ENCODE data around the gene CYP27B1. TPM values are rescaled to one million over a fixed set of nuclear protein-coding genes. Genes with fewer than 3 reads are reported as not detected.

CYP27B1 gene
- total RNA-seq, 2 experiments from 2014 or later = 6.6 to 6.8 TPM

DNA sequence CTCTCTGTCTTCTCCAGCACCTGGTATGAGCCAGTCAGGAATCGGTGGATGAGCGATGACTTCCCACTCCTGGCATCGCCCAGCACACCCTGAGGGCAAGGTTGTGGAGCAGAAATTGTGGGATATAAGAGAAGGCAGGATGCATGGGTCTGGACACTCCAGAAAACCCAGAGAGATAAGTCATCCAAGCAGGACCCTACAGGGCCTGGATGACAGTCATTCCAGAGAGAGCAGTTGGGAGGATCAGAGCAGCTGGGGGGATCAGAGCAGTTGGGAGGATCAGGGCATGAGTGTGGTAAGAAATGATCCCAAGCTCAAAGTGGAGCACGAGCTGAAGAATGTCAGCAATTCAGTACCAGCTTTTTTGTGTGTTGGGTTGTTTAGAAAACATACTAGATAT, 32.3 kb downstream of the CYP27B1 start:
- H3K4me1 Mint-ChIP-seq = peaks cover 11% of the 10 kb centered on the region
- no peaks in the 10 kb centered on the region for H3K9me3 Mint-ChIP-seq (ENCODE audit: low read depth)
- no peak for ATAC-seq
- H3K27me3 Mint-ChIP-seq = no peaks in the 10 kb centered on the region
- ChIA-PET POLR2A (no interaction called here), CTCF (interaction anchor here (1.0 to 1.2 kb wide), 3 partner anchors 8 to 114 kb away, joined by 3 read pairs; no protein-coding TSS in a partner anchor)
- intact Hi-C loops (cut with DNase I, micrococcal nuclease) = no loop called here
- H3K4me3 Mint-ChIP-seq = no peak overlapping the region
- peaks cover 51% of the 10 kb centered on the region for H3K36me3 Mint-ChIP-seq (ENCODE audit: low read depth)
- DNase-seq = no peak
- no peak overlapping the region for H3K27ac Mint-ChIP-seq

DNA sequence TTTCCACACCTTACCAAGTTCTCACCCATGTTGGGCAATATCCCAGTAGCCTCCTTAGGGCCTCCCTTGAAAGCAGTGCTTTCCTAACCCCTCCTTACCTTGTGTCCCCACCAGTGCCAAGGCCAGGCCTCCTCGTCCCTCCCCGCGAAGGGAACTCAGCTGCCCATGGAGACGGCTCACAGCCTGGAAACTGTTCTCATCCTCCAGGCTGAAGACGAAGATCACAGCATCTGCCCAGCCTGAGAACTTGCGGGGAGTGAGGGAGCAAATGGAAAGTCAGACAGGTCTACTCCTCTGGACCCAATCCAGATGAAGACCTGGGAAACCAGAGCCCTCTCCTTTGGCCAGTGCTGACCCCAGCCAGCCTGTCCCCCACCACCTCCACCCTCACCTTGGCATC, 33.0 kb downstream of the CYP27B1 start:
- H3K36me3 Mint-ChIP-seq (ENCODE audit: low read depth) = peaks cover 51% of the 10 kb centered on the region
- no peak for ATAC-seq
- H3K9me3 Mint-ChIP-seq (ENCODE audit: low read depth) = no peaks in the 10 kb centered on the region
- intact Hi-C loops (cut with DNase I, micrococcal nuclease) = no loop called here
- H3K27ac Mint-ChIP-seq = no peak overlapping the region
- no peak overlapping the region for H3K4me3 Mint-ChIP-seq
- peaks cover 4% of the 10 kb centered on the region for H3K4me1 Mint-ChIP-seq
- no peaks in the 10 kb centered on the region for H3K27me3 Mint-ChIP-seq
- no peak for DNase-seq
- ChIA-PET POLR2A (no interaction called here), CTCF (interaction anchor here (1.5 kb wide), 1 partner anchor 8 kb away, joined by 4 read pairs; no protein-coding TSS in a partner anchor)

DNA sequence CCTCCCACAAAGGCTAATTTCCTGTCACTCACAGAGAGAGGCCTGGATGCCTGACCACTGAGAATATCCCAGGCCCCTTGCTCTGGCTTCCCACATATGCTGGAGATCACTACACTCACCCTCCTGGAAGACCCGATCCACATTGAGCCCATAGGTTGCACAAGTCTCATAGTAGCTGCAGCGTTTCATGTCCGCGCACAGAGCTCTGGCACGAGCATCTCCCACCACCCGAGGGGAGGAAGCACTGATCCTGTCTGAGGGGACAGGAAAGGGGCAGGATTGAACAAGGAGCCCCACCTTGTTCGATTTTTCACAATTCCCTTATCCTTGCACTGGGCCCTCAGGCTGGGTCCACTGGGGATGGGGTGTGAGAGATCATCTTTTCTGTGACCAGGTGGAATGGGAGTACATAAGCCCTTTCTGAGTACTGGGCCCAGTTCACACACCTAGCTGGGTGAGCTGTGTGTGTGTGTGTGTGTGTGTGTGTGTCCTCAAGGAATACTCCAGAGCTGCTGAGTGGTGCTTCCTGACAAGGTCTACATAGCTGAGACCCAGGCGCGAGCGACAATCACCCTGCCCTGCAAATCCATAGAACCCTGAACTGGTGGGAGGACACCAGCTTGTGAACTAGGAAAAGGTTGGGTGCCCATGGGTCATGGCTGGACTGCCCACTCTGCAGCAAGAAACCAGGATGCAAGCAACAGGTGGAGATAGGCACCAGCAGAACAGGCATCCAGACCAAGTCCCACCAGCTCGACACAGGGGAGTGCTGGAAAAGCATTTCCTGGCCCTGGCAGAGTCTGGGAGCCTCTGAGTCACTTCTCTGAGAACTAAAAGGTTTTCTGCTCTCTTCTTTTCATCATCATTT, 33.9 kb downstream of the CYP27B1 start:
- CTCF ChIA-PET = interaction anchor here (0.8 to 1.5 kb wide), 2 partner anchors 8 to 191 kb away, joined by 3 to 4 read pairs; no protein-coding TSS in a partner anchor
- POLR2A ChIA-PET = no interaction called here
- Mint-ChIP-seq H3K27ac (peak overlapping the region; percentile 59), H3K4me1 (peaks cover 3% of the 10 kb centered on the region), H3K36me3 (ENCODE audit: low read depth) (peaks cover 51% of the 10 kb centered on the region), H3K27me3 (no peaks in the 10 kb centered on the region), H3K4me3 (no peak overlapping the region), H3K9me3 (ENCODE audit: low read depth) (no peaks in the 10 kb centered on the region)
- intact Hi-C loops (cut with DNase I, micrococcal nuclease) = no loop called here
- DNase-seq = no peak
- no peak for ATAC-seq

DNA sequence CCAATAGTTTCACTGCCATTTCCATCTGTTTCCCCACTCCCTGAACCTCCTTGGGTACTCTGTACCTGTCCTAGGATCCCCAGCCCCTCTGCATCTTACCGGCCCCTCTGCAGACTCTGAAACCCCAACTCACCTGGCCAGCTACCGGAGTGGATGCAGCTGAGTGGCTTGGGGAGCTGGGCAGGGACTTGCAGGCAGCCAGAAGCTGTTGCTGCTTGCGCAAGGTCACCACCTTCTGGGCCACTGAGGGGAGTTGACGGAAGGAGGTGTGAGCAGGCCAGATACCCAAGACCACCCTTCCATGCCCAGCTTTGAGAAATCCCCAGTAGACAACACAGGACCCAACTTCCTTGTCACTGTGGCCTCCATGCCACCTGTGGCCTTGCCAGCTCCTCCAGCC, 34.6 kb downstream of the CYP27B1 start:
- ChIA-PET CTCF (interaction anchor here (0.8 to 1.5 kb wide), 3 partner anchors 9 to 191 kb away, joined by 3 to 4 read pairs (median 3); no protein-coding TSS in a partner anchor), POLR2A (no interaction called here)
- DNase-seq (no peak), ATAC-seq (no peak)
- Mint-ChIP-seq H3K4me3 (no peak overlapping the region), H3K36me3 (ENCODE audit: low read depth) (peaks cover 55% of the 10 kb centered on the region), H3K27me3 (no peaks in the 10 kb centered on the region), H3K9me3 (ENCODE audit: low read depth) (no peaks in the 10 kb centered on the region), H3K4me1 (peaks cover 3% of the 10 kb centered on the region), H3K27ac (no peak overlapping the region)
- intact Hi-C loops (cut with DNase I, micrococcal nuclease) = no loop called here

DNA sequence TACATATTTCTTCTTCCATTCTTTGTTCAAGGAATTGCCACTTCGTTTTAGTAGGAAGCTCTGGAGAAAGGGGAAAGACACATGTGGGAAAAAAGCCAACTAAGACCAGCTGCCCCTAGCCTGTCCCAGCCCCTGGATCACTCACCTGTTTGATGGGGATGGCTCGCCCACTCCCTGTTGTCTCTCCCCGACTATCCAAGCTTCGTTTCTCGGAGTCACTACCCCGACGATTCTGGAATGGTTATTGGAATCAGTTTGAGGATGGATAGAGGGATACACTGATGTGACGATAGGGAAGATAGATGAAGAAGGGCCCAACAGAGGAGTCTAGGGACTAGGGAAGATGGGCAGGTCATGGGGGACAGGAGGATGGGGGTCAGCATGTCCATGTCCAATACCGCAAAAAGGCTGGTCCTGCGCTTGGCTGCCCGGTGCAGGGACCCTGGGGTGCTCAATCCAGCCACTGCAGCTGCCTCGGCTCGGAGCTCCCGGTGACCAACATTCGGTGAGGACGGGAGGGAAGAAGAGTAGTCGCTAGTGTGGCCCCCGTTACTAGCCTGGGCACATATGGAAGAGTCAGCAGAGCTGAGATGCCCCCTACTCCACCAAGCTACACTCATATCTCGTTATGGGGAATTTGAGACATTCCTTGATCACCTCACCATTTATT, 35.3 kb downstream of the CYP27B1 start:
- H3K4me3 Mint-ChIP-seq = no peak overlapping the region
- no peaks in the 10 kb centered on the region for H3K27me3 Mint-ChIP-seq
- ChIA-PET POLR2A (no interaction called here), CTCF (interaction anchor here (0.6 to 1.5 kb wide), 4 partner anchors 8 to 320 kb away, joined by 3 to 4 read pairs (median 3); no protein-coding TSS in a partner anchor)
- H3K27ac Mint-ChIP-seq = no peak overlapping the region
- ATAC-seq = no peak
- H3K9me3 Mint-ChIP-seq (ENCODE audit: low read depth) = no peaks in the 10 kb centered on the region
- peaks cover 60% of the 10 kb centered on the region for H3K36me3 Mint-ChIP-seq (ENCODE audit: low read depth)
- no peak for DNase-seq
- peaks cover 3% of the 10 kb centered on the region for H3K4me1 Mint-ChIP-seq
- intact Hi-C loops (cut with DNase I, micrococcal nuclease) = no loop called here

DNA sequence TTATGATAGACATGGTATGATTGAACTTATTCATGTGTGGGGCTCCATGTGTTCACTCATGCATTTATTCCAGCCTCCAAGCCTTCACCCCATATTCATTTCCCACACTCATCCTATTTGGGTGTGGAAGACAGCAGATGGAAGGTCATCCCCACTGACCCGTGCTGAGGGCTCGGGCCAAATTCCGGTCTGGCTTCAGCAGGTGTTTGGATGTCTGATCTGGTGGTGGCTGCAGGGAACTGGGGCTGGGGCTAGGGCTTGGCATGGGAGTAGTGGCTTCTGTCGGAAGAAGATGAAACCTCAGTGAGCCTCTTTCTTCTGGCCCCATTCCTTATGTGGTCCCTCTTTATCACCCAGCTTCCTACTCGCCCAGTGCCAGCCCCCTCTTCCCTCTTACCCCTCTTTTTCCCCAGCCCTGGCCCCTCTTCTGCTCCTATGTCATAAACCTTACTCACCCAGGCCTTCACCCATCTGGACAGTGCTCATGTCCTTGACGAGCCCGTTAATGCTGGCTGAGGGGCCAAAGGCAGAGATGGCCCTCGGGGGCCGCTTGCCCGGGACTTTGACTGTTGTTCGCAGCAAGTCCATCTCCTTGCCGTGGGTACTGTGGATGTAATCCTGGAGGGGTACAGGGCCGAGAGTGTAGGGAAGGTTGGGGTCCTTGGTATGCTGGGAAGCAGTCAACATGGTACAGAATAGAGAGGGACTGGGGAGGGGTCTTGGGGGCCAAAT, 36.4 kb downstream of the CYP27B1 start:
- ATAC-seq (no peak), DNase-seq (no peak)
- peaks cover 61% of the 10 kb centered on the region for H3K36me3 Mint-ChIP-seq (ENCODE audit: low read depth)
- intact Hi-C loops (cut with DNase I, micrococcal nuclease) = no loop called here
- no peak overlapping the region for H3K27ac Mint-ChIP-seq
- ChIA-PET POLR2A (no interaction called here), CTCF (interaction anchor here (0.5 kb wide), 1 partner anchor 148 kb away, joined by 3 read pairs; no protein-coding TSS in a partner anchor)
- no peaks in the 10 kb centered on the region for H3K9me3 Mint-ChIP-seq (ENCODE audit: low read depth)
- no peaks in the 10 kb centered on the region for H3K27me3 Mint-ChIP-seq
- no peak overlapping the region for H3K4me3 Mint-ChIP-seq
- no peaks in the 10 kb centered on the region for H3K4me1 Mint-ChIP-seq

DNA sequence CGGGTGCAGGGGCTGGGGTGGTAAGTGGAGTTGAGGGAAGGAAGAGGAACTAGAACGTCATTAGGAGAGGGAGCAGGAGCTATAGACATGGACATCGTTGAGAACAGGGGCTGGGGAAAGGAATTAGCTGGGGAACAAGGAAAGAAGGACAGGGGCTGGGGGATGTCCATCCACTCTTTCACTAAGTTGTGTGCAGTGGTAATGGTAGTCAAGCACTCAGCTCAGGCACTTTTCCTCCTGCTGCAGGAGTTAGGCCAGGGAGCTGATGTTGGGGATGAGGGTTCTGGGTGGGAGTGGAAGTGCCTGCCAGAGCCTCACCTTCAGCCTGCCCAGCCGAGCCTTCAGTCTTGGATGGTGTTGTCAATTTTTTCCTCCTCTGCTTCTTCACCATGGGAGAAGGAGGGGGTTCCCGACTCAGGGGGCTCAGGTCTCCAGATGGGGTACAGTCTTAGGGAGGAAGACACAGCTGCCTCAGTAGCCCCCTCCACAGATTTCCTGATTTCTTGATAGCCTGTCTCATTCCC, 37.5 kb downstream of the CYP27B1 start:
- ChIA-PET POLR2A (no interaction called here), CTCF (interaction anchor here (0.9 kb wide), 1 partner anchor 14 kb away, joined by 3 read pairs; no protein-coding TSS in a partner anchor)
- Mint-ChIP-seq H3K36me3 (ENCODE audit: low read depth) (peaks cover 54% of the 10 kb centered on the region), H3K9me3 (ENCODE audit: low read depth) (no peaks in the 10 kb centered on the region), H3K4me3 (no peak overlapping the region), H3K27me3 (no peaks in the 10 kb centered on the region), H3K27ac (no peak overlapping the region), H3K4me1 (no peaks in the 10 kb centered on the region)
- intact Hi-C loops (cut with DNase I, micrococcal nuclease) = no loop called here
- no peak for DNase-seq
- ATAC-seq = no peak

DNA sequence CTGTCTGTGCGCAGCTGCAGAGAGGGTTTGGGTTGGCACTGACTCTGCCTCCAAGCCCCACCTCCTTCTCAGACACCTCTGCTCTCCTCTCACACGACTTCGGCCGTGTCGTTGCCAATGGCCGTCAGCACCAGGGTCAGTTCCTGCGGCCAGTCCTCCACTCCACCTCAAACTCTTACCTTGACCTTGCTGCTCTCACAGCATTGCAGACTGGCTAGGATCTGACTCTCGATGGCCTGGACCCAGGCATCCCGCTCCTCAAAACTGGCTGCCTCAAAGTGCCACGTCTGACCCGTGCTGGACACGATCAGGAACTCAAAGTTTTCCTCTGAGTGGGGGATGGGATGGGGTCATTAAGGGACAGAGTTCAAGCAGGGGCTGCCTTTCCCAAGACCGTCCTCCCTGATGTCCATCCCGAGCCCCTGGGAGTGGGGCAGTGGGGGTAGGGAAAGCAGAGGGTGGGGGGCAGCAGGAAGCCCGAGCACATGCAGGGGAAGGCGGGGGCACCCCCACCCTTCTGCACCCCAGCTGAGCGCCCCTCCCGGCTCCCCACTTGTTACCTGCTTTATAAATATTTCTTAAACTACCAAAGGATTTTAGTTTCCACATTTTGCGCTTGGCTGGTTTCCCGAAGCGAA, 39.0 kb downstream of the CYP27B1 start:
- Mint-ChIP-seq H3K27me3 (no peaks in the 10 kb centered on the region), H3K4me3 (no peak overlapping the region), H3K27ac (no peak overlapping the region), H3K9me3 (ENCODE audit: low read depth) (no peaks in the 10 kb centered on the region), H3K36me3 (ENCODE audit: low read depth) (peaks cover 44% of the 10 kb centered on the region), H3K4me1 (no peaks in the 10 kb centered on the region)
- ATAC-seq = no peak
- CTCF ChIA-PET = interaction anchor here (0.7 kb wide), 1 partner anchor 213 kb away, joined by 3 read pairs; no protein-coding TSS in a partner anchor
- POLR2A ChIA-PET = no interaction called here
- intact Hi-C loops (cut with DNase I, micrococcal nuclease) = no loop called here
- DNase-seq = no peak

DNA sequence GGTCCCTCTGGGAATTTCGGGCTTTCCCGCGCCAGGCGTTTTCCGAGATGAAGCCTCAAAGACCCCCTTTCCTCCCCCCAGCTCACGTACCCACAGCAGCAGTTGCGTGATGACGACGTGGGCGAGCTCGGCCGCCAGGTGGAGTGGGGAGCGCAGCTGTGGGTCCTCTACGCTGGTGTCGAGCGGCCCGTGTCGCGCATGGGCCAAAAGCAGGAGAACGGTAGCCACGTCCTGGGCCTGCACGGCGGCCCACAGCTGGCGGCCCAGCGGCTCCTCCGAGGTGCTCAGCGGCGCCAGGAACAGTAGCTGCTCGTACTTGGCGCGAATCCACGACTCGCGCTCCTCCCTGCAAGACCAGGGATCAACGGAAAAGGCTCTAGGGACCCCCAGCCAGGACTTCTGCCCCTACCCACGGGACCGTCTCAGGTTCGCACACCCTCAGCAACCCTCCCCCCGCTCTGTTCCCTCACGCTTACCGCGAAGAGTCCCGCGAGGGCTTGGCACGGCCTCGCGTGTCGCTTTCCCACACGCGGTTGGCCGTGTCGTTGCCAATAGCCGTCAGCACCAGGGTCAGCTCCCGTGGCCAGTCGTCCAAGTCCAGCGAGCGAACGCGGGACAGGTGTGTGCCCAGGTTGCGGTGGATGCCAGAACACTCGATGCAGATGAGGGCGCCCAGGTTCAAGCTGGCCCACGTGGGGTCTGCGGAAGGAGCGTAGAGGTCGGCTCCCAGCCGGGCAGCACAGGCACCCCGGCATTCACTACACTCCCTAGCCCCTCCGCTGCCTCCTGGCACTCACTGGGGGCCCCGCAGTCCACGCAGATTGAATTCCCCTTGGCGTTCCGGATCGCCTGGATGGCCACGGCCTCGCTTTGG, 39.8 kb downstream of the CYP27B1 start:
- CTCF ChIA-PET = interaction anchor here (1.0 to 1.6 kb wide), 2 partner anchors 12 to 29 kb away, joined by 5 to 7 read pairs; no protein-coding TSS in a partner anchor
- H3K27ac Mint-ChIP-seq = no peak overlapping the region
- intact Hi-C loops (cut with DNase I, micrococcal nuclease) = no loop called here

DNA sequence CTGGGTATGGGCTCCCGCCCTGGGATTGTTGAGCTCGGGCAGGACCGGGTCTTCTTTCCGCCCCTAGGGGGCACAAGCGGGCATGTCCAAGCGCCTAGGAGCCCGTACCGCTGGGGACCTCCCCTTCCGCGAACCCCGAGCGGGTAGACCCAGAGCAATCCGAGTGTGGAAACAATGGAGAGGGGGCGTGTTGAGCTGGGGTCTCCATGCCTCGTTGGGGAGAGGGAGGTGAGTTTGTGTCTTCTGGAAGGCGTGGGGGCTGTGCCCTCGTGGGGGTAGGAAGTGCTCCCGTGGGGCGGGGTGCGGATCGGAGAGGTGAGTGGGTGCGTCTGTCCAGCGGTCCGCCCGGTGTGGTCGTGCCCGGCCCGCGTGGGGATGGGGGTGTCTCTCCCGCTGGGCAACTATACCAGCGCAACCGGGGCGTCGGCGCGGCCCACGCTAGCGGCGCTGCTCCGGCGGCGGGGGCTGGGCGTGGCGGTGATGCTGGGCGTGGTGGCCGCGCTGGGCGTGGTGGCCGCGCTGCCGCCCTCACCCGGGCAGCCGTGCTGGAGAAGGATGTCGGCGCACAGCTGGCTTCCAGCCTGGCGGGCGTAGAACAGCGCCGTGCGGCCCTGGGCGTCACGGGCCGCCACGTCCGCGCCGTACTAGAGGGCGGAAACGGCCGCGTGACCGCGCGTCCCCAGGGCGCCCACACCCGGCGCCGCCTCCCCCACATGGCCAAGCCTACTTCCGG, 40.6 kb downstream of the CYP27B1 start:
- ATAC-seq = peak; percentile 45
- Mint-ChIP-seq H3K4me1 (no peaks in the 10 kb centered on the region), H3K4me3 (no peak overlapping the region), H3K27ac (no peak overlapping the region), H3K27me3 (no peaks in the 10 kb centered on the region), H3K9me3 (ENCODE audit: low read depth) (no peaks in the 10 kb centered on the region), H3K36me3 (ENCODE audit: low read depth) (peaks cover 34% of the 10 kb centered on the region)
- ChIA-PET CTCF (interaction anchor here (0.7 to 1.6 kb wide), 5 partner anchors 9 to 30 kb away, joined by 3 to 7 read pairs (median 5); no protein-coding TSS in a partner anchor), POLR2A (no interaction called here)
- intact Hi-C loops (cut with DNase I, micrococcal nuclease) = no loop called here
- DNase-seq = peak; percentile 59

More for the DNA sequence above, 39.8 kb downstream of the CYP27B1 start:
- Mint-ChIP-seq H3K27me3 (no peaks in the 10 kb centered on the region), H3K36me3 (ENCODE audit: low read depth) (peaks cover 37% of the 10 kb centered on the region), H3K9me3 (ENCODE audit: low read depth) (no peaks in the 10 kb centered on the region), H3K4me3 (no peak overlapping the region), H3K4me1 (no peaks in the 10 kb centered on the region)
- POLR2A ChIA-PET = no interaction called here
- ATAC-seq (no peak), DNase-seq (no peak)
